HG03520 (cell line): ENCODE data around the gene SNAPC1.
"Not testable (repeated sequence)": the region's sequence is repeated elsewhere in the genome, so short reads cannot be mapped to it uniquely, and the experiment has no call there.

Experiments
- ATAC-seq: cut with Tn5 transposase; IDR thresholded peaks from one replicate; pipeline ENCODE4 v1.9.1; 2021; ENCODE audit warnings: mild to moderate bottlenecking, moderate library complexity; ENCODE audit not compliant: unreplicated experiment

Gene SNAPC1

DNA sequence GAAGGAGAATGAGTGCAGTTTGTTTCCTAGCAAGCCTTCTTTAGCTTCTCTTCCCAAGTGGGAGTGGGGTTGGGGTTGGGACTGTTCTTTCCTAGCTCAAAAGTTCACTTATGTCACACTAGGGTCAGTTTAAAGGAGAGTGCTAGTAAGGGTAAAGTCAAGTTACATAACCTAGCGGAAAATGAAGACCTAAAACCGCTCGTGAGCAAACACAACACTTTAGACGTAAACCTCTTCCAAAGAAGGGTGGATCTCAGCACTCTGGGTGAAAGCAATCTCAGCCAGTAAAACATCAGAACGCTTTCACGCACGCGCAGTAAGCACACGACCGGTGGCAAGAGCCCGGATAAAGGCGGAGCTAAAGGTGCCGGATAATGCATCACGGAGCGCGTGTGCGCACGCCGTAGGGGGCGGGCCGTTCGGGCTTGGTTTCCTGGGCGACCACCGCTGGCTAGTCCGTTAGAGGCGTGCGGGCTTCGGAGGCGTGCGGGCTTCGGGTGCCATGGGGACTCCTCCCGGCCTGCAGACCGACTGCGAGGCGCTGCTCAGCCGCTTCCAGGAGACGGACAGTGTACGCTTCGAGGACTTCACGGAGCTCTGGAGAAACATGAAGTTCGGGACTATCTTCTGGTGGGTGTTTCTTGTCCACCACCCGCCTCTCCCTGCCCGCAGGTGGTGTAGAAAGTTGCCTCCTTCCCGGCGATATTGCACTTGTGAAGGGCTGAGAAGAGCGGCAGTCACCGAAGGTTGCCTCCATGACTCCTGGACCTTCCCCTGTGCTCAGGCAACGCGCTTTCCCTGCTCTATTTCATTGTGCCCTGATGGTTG lies at the start of gene SNAPC1:
SNAPC1 (plus strand) TSS at position 462 of the 828 bp plus-strand sequence; CDS start at position 503, 41 bp downstream.
- peak; percentile 99 for ATAC-seq

- no peak for ATAC-seq
Measured at GRCh38 chr14:61713724-61714437, 48.3 kb upstream of the SNAPC1 start.

DNA sequence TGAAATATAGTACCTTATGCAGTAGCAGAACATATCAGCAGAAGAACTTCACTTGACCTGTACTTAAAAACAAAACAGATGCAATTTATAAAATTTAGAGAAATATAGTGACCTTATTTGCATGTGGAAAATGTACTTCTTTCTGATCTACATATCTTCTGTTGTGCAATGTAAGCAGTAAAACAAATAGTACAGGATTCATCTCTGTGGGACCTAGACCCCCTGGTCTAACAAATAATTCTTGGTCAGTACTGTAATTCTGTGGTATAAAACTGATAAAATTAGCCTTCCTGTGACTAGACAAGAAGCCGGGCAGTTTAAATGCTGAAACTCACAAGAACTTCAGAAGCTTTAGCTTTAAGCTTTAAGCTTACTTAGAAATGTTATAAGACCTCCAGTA lies 45.3 kb upstream of the SNAPC1 start:
- no peak for ATAC-seq

DNA sequence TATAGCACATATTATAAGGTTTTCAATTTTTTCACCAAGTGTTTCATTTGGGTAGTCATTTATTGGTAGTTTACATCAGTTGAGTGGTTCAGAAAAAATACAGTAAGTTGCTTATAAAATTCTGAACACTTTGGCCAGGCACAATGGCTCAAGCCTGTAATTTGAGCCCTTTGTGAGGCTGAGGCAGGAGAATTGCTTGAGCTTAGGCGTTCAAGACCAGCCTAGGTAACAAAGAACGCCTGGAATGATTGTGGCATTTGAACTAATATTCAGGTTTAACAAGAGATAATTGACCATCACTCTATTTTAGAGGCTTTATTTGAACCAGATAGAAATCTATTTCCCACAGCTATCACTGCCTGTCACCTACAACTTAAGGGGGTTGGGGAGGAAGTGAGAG lies 44.2 kb upstream of the SNAPC1 start:
- ATAC-seq, result no peak

- ATAC-seq, result no peak
Measured at GRCh38 chr14:61719344-61720293, 42.6 kb upstream of the SNAPC1 start.

DNA sequence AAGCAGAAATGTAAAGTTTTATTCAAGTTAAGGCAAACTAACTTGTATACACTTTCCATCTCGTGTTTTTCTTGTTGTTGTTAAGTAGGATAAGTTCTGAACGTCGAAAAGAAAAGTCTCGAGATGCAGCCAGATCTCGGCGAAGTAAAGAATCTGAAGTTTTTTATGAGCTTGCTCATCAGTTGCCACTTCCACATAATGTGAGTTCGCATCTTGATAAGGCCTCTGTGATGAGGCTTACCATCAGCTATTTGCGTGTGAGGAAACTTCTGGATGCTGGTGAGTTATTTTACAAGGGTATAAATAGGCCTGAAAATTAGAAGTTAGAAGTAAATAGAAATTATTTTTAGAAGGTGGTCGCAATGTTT lies 41.9 kb upstream of the SNAPC1 start:
- ATAC-seq, result no peak

- no peak for ATAC-seq
Measured at GRCh38 chr14:61720741-61721140, 41.5 kb upstream of the SNAPC1 start.

- no peak for ATAC-seq
Measured at GRCh38 chr14:61724133-61724532, 38.1 kb upstream of the SNAPC1 start.

DNA sequence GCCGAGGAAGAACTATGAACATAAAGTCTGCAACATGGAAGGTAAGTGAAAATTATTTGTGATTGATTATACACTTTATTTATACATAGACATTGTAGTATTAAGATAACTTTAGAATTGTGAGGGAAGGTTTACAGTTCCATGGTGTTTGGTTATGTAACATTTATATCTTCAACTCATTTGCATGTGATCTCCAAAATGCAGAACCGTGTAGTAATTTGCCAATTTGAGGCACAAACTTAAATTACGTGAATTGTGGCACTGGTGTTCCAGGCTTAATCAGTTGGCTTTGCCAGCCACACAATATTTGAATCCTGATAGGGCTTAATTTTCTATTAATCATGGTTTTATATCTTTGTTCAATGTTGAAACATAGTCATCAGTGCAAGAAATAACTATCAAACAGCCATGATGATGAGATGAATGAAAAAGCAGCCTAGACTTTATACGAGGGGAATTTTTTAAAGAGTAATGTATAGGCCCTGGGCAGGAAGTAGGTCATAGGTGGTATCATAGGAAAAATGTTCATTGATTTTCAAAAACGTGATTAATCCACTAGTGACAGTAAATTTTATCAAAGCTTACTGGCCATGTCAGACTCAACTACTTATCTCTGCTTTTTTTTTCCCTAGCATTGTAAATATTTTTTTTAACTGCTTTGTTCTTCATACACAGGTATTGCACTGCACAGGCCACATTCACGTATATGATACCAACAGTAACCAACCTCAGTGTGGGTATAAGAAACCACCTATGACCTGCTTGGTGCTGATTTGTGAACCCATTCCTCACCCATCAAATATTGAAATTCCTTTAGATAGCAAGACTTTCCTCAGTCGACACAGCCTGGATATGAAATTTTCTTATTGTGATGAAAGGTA lies 35.2 kb upstream of the SNAPC1 start:
- no peak for ATAC-seq

GRCh38 chr14:61730756-61731373 lies 31.4 kb upstream of the SNAPC1 start:
- ATAC-seq, result no peak

GRCh38 chr14:61733972-61734371 lies 28.2 kb upstream of the SNAPC1 start:
- no peak for ATAC-seq

DNA sequence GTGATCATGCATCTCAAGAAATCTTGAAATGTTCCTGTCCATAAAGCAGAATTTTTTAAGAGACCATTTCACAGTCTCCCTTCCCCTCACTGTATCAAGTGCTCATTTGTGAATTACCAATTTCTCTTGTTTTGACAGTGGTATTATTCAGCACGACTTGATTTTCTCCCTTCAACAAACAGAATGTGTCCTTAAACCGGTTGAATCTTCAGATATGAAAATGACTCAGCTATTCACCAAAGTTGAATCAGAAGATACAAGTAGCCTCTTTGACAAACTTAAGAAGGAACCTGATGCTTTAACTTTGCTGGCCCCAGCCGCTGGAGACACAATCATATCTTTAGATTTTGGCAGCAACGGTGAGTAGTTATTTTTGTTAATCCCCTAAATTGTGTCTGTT lies 25.5 kb upstream of the SNAPC1 start:
- ATAC-seq, result no peak

DNA sequence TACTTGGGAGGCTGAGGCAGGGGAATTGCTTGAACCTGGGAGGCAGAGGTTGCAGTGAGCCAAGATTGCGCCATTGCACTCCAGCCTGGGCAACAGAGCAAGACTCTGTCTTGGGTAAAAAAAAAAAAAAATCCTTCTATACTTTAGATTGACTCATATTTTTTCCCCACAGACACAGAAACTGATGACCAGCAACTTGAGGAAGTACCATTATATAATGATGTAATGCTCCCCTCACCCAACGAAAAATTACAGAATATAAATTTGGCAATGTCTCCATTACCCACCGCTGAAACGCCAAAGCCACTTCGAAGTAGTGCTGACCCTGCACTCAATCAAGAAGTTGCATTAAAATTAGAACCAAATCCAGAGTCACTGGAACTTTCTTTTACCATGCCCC lies 24.3 kb upstream of the SNAPC1 start:
- no peak for ATAC-seq

- no peak for ATAC-seq
Measured at GRCh38 chr14:61739133-61739532, 23.1 kb upstream of the SNAPC1 start.

- ATAC-seq, result no peak
Measured at GRCh38 chr14:61742371-61742770, 19.8 kb upstream of the SNAPC1 start.

DNA sequence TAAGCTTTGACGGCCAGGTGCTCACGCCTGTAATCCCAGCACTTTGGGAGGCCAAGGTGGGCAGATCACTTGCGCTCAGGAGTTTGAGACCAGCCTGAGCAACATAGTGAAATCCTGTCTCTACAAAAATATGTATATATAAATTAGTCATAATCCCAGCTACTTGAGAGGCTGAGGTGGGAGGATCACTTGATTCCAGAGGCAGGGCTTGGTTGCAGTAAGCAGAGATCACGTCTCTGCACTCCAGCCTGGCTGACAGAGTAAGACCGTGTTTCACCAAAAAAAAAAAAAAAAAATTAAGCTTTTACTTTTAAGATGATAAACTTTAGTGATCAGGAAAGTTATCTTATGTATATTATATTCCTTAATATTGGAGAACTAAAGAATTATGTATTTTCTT lies 18.0 kb upstream of the SNAPC1 start:
- no peak for ATAC-seq

GRCh38 chr14:61746346-61746745 lies 15.9 kb upstream of the SNAPC1 start:
- not testable (repeated sequence) for ATAC-seq

DNA sequence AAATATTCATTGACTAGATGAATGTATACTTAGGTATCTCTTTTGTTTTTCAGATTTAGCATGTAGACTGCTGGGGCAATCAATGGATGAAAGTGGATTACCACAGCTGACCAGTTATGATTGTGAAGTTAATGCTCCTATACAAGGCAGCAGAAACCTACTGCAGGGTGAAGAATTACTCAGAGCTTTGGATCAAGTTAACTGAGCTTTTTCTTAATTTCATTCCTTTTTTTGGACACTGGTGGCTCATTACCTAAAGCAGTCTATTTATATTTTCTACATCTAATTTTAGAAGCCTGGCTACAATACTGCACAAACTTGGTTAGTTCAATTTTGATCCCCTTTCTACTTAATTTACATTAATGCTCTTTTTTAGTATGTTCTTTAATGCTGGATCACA lies 15.3 kb upstream of the SNAPC1 start:
- no peak for ATAC-seq

GRCh38 chr14:61747342-61747741 lies 14.9 kb upstream of the SNAPC1 start:
- ATAC-seq, result no peak

- ATAC-seq, result no peak
Measured at GRCh38 chr14:61749264-61749663, 13.0 kb upstream of the SNAPC1 start.
